ENCODE measurements around the gene MYRF. TPM values are rescaled to one million over a fixed set of nuclear protein-coding genes. Genes with fewer than 3 reads are reported as not detected.

The MYRF gene
- total and polyA plus RNA-seq, 9 of the 15 experiments (the other 6 are each of a cell fraction or from before 2014, with no cell fraction given) = 2.3 to 25.8 (median 7.1) TPM

DNA sequence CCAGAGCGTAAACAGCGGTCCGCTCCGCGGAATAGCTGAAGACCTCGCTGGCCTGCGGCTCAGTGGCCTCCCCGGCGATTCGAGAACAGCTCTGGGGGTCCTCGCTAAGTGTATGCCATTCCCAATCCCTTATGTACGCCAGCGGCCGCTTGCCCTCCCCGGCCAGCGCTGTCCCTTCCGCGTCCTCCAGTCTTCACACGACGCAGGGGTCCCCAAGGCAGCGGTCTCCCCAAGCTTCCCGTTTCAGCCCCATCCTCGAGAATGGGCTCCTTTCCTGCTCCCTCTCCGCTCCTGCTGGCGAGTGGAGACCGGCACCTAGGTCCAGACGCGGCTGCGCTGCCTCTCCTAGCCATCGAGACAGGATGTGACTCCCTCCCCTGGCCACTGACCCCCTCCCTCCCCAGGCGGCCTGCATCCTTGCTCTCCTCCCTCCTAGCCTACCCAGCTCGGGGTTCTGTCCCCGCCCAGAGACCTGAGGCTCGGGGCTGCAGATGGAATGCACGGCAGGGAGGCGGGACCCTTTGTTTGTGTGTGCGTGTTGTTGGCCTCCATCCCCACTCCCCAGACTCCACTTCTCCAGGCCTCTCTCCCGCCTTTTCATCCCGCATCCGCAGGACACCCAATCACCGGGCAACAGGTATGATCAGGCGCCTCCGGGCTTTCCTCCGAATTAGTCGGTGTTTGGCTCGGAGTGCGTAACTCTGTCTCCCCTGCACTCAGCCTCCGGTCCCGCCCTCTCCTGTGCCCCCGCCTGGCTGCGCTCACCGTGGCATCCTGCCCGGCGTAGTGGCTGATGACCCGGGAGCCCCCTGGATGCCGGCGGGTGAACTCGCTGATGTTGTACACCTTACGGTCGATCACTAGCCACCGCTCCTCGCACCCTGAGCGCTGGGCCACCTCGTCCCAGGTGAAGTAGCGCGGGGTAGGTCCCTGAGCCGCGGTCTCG, 63.6 kb downstream of the MYRF start (continued):
- TF ChIP-seq, protein P1, sequence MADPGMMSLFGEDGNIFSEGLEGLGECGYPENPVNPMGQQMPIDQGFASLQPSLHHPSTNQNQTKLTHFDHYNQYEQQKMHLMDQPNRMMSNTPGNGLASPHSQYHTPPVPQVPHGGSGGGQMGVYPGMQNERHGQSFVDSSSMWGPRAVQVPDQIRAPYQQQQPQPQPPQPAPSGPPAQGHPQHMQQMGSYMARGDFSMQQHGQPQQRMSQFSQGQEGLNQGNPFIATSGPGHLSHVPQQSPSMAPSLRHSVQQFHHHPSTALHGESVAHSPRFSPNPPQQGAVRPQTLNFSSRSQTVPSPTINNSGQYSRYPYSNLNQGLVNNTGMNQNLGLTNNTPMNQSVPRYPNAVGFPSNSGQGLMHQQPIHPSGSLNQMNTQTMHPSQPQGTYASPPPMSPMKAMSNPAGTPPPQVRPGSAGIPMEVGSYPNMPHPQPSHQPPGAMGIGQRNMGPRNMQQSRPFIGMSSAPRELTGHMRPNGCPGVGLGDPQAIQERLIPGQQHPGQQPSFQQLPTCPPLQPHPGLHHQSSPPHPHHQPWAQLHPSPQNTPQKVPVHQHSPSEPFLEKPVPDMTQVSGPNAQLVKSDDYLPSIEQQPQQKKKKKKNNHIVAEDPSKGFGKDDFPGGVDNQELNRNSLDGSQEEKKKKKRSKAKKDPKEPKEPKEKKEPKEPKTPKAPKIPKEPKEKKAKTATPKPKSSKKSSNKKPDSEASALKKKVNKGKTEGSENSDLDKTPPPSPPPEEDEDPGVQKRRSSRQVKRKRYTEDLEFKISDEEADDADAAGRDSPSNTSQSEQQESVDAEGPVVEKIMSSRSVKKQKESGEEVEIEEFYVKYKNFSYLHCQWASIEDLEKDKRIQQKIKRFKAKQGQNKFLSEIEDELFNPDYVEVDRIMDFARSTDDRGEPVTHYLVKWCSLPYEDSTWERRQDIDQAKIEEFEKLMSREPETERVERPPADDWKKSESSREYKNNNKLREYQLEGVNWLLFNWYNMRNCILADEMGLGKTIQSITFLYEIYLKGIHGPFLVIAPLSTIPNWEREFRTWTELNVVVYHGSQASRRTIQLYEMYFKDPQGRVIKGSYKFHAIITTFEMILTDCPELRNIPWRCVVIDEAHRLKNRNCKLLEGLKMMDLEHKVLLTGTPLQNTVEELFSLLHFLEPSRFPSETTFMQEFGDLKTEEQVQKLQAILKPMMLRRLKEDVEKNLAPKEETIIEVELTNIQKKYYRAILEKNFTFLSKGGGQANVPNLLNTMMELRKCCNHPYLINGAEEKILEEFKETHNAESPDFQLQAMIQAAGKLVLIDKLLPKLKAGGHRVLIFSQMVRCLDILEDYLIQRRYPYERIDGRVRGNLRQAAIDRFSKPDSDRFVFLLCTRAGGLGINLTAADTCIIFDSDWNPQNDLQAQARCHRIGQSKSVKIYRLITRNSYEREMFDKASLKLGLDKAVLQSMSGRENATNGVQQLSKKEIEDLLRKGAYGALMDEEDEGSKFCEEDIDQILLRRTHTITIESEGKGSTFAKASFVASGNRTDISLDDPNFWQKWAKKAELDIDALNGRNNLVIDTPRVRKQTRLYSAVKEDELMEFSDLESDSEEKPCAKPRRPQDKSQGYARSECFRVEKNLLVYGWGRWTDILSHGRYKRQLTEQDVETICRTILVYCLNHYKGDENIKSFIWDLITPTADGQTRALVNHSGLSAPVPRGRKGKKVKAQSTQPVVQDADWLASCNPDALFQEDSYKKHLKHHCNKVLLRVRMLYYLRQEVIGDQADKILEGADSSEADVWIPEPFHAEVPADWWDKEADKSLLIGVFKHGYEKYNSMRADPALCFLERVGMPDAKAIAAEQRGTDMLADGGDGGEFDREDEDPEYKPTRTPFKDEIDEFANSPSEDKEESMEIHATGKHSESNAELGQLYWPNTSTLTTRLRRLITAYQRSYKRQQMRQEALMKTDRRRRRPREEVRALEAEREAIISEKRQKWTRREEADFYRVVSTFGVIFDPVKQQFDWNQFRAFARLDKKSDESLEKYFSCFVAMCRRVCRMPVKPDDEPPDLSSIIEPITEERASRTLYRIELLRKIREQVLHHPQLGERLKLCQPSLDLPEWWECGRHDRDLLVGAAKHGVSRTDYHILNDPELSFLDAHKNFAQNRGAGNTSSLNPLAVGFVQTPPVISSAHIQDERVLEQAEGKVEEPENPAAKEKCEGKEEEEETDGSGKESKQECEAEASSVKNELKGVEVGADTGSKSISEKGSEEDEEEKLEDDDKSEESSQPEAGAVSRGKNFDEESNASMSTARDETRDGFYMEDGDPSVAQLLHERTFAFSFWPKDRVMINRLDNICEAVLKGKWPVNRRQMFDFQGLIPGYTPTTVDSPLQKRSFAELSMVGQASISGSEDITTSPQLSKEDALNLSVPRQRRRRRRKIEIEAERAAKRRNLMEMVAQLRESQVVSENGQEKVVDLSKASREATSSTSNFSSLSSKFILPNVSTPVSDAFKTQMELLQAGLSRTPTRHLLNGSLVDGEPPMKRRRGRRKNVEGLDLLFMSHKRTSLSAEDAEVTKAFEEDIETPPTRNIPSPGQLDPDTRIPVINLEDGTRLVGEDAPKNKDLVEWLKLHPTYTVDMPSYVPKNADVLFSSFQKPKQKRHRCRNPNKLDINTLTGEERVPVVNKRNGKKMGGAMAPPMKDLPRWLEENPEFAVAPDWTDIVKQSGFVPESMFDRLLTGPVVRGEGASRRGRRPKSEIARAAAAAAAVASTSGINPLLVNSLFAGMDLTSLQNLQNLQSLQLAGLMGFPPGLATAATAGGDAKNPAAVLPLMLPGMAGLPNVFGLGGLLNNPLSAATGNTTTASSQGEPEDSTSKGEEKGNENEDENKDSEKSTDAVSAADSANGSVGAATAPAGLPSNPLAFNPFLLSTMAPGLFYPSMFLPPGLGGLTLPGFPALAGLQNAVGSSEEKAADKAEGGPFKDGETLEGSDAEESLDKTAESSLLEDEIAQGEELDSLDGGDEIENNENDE (IDR thresholded peaks at IDR 0.05; ENCODE audit: low read depth, low read length) = peak; percentile 30
- TF ChIP-seq TEAD2 (tag; IDR thresholded peaks at IDR 0.05) (no peak), BCL6 (CRISPR knock-in tag; IDR thresholded peaks at IDR 0.05) (no peak), ELF2 (CRISPR knock-in tag; IDR thresholded peaks at IDR 0.05) (no peak), ESRRA (IDR thresholded peaks at IDR 0.05; ENCODE audit: borderline replicate concordance, low read depth) (no peak), TRIM28 (IDR thresholded peaks at IDR 0.05) (no peak), EGR1 (conservative IDR thresholded peaks at IDR 0.05) (no peak), PHTF2 (CRISPR knock-in tag; IDR thresholded peaks at IDR 0.05) (no peak), BMI1 (IDR thresholded peaks at IDR 0.05; ENCODE audit: low read length) (no peak)
- TF ChIP-seq, protein P2, sequence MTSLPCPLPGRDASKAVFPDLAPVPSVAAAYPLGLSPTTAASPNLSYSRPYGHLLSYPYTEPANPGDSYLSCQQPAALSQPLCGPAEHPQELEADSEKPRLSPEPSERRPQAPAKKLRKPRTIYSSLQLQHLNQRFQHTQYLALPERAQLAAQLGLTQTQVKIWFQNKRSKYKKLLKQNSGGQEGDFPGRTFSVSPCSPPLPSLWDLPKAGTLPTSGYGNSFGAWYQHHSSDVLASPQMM (CRISPR knock-in tag; IDR thresholded peaks at IDR 0.05) = no peak
- TF ChIP-seq, protein P3, sequence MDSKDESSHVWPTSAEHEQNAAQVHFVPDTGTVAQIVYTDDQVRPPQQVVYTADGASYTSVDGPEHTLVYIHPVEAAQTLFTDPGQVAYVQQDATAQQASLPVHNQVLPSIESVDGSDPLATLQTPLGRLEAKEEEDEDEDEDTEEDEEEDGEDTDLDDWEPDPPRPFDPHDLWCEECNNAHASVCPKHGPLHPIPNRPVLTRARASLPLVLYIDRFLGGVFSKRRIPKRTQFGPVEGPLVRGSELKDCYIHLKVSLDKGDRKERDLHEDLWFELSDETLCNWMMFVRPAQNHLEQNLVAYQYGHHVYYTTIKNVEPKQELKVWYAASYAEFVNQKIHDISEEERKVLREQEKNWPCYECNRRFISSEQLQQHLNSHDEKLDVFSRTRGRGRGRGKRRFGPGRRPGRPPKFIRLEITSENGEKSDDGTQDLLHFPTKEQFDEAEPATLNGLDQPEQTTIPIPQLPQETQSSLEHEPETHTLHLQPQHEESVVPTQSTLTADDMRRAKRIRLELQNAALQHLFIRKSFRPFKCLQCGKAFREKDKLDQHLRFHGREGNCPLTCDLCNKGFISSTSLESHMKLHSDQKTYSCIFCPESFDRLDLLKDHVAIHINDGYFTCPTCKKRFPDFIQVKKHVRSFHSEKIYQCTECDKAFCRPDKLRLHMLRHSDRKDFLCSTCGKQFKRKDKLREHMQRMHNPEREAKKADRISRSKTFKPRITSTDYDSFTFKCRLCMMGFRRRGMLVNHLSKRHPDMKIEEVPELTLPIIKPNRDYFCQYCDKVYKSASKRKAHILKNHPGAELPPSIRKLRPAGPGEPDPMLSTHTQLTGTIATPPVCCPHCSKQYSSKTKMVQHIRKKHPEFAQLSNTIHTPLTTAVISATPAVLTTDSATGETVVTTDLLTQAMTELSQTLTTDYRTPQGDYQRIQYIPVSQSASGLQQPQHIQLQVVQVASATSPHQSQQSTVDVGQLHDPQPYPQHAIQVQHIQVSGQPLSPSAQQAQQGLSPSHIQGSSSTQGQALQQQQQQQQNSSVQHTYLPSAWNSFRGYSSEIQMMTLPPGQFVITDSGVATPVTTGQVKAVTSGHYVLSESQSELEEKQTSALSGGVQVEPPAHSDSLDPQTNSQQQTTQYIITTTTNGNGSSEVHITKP (IDR thresholded peaks at IDR 0.05; ENCODE audit: partially characterized antibody) = no peak

All from K562 (cell line).